ENCODE data around the gene BRPF3. TPM values are rescaled to one million over a fixed set of nuclear protein-coding genes. Genes with fewer than 3 reads are reported as not detected.

BRPF3 gene
- total and polyA plus RNA-seq, 10 of the 15 experiments (the other 5 are each of a cell fraction or from before 2014, with no cell fraction given), result 2.3 to 16.1 (median 6.7) TPM

GRCh38 chr6:36147294-36147693 lies 49.2 kb upstream of the BRPF3 start (continued):
- no peak for TF ChIP-seq KAT2A (conservative IDR thresholded peaks at IDR 0.05; ENCODE audit: control insufficient read depth, low read depth, low read length)
- TF ChIP-seq NFYB (IDR thresholded peaks at IDR 0.05; ENCODE audit: insufficient read depth, low read depth, low read length), result no peak
- TF ChIP-seq RB1 (IDR thresholded peaks at IDR 0.05; ENCODE audit: borderline replicate concordance), result no peak
- no peak for TF ChIP-seq SMC3 (IDR thresholded peaks at IDR 0.05; ENCODE audit: borderline replicate concordance, low read length)
- TF ChIP-seq NR2F1 (conservative IDR thresholded peaks at IDR 0.05), result no peak
- no peak for TF ChIP-seq MTA3 (IDR thresholded peaks at IDR 0.05; ENCODE audit: borderline replicate concordance, low read length)

DNA sequence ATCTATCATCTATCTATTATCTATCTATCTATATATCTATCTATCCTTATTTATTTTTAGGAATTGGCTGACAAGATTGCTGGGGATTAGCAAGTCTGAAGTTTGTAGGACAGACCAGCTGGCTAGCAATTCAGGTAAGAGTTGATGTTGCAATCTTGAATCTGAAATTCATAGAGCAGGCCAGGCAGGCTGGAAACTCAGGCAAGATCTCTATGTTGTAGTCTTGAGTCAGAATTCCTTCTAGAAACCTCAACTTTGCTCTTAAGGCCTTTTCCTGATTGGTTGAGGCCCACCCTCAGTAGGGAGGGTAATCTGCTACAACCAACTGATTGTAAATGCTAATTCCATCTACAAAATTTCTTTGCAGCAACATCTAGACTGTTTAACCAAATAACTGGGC lies 47.1 kb upstream of the BRPF3 start:
- SMC1A ChIA-PET (ENCODE audit: uncharacterized antibody, unreplicated experiment), result no interaction called here
- CTCF ChIA-PET, result no interaction called here
- no peak for ATAC-seq

More for the DNA sequence above, 47.1 kb upstream of the BRPF3 start:
- Histone ChIP-seq H3K9me3 (replicated peaks; ENCODE audit: control insufficient read depth, insufficient read depth, low read length) (no peaks in the 10 kb centered on the region; the same call in 2 of the 3 replicates), H2AFZ (ENCODE audit: control insufficient read depth, low read depth, low read length) (no peak overlapping the region), H3K36me3 (ENCODE audit: control insufficient read depth in 2 of 2, insufficient read depth in 2 of 2, low read length in 1 of 2) (no peaks in the 10 kb centered on the region), H3K4me2 (ENCODE audit: control insufficient read depth, insufficient read depth) (no peak overlapping the region), H3K27ac (ENCODE audit: control insufficient read depth, insufficient read depth) (no peak overlapping the region), H4K20me1 (ENCODE audit: control insufficient read depth, insufficient read depth) (no peaks in the 10 kb centered on the region), H3K4me1 (ENCODE audit: control insufficient read depth, insufficient read depth, low read length) (no peaks in the 10 kb centered on the region), H3K4me3 (no peak overlapping the region), H3K27me3 (replicated peaks in 1 of 2; ENCODE audit: control insufficient read depth in 2 of 2, insufficient read depth in 2 of 2, low read length in 1 of 2) (no peaks in the 10 kb centered on the region), H3K9ac (ENCODE audit: control insufficient read depth, insufficient read depth, low read length) (no peak overlapping the region), H3K79me2 (ENCODE audit: control insufficient read depth, insufficient read depth, low read length) (no peaks in the 10 kb centered on the region)
- FAIRE-seq, result no peak
- POLR2A ChIA-PET, result interaction anchor here (0.5 kb wide), 1 partner anchor 12 kb away, joined by 7 read pairs; no protein-coding TSS in a partner anchor
- TF ChIP-seq EED (IDR thresholded peaks at IDR 0.05; ENCODE audit: low read depth) (no peak), GABPA (IDR thresholded peaks at IDR 0.05; ENCODE audit: low read depth) (no peak), SPI1 (IDR thresholded peaks at IDR 0.05; ENCODE audit: borderline replicate concordance, insufficient read depth, low read depth, low read length) (no peak), MTA3 (IDR thresholded peaks at IDR 0.05; ENCODE audit: borderline replicate concordance, low read length) (no peak), RAD51 (IDR thresholded peaks at IDR 0.05) (no peak)
- TF ChIP-seq, protein P1, sequence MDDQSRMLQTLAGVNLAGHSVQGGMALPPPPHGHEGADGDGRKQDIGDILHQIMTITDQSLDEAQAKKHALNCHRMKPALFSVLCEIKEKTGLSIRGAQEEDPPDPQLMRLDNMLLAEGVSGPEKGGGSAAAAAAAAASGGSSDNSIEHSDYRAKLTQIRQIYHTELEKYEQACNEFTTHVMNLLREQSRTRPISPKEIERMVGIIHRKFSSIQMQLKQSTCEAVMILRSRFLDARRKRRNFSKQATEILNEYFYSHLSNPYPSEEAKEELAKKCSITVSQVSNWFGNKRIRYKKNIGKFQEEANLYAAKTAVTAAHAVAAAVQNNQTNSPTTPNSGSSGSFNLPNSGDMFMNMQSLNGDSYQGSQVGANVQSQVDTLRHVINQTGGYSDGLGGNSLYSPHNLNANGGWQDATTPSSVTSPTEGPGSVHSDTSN (IDR thresholded peaks at IDR 0.05; ENCODE audit: insufficient replicate concordance, low read depth, low read length), result no peak
- DNase-seq (ENCODE audit: low read depth, low spot score), result no peak
- RAD21 ChIA-PET (ENCODE audit: unreplicated experiment), result no interaction called here
- in situ Hi-C loops (cut with MboI) (no loop called here), intact Hi-C loops (cut with micrococcal nuclease; ENCODE audit: unreplicated experiment) (no loop called here)
- BruUV-seq (replicated peaks), result no TSS peak

All from GM12878 (cell line).